Right ventricle myocardium inferior (tissue), 1 donor: ENCODE measurements around the gene FOXO3B. TPM values are rescaled to one million over a fixed set of nuclear protein-coding genes. Genes with fewer than 3 reads are reported as not detected.
"Not testable (repeated sequence)": the region's sequence is repeated elsewhere in the genome, so short reads cannot be mapped to it uniquely, and the experiment has no call there.

Experiments
- ATAC-seq: fragments of 200-7000 bp; cut with Tn5 transposase; one replicate; pipeline ENCODE4 v1.9.1; 2020; ENCODE audit warnings: mild to moderate bottlenecking, moderate library complexity
- DNase-seq: peaks from one replicate; pipeline ENCODE4 v3.0.0; 2021; ENCODE audit errors: missing footprints
- intact Hi-C: fragments of 100-400 bp; cut with DNase I; formaldehyde crosslinking; loops from one replicate; pipeline ENCODE4 v1.11.0; 2022
- long read RNA-seq: library from polyadenylated mRNA; unstranded; transcript quantifications from one replicate; pipeline ENCODE4 v2.0.0, GENCODE V29; 2021
- total RNA-seq: library from RNA; stranded (reverse); fragmentation: NEBNext Ultra II Directional; extraction: Animal tissue kit (Norgen Biotek cat#: 25700); gene quantifications from one replicate; pipeline ENCODE4 v1.2.1, GENCODE V29; 2021
- donor health status: DM: no; HTN: yes; CAD: no; lungs with severe emphysema.

Gene FOXO3B
- total RNA-seq, result 1.2 TPM
- long read RNA-seq, result 0 reads

DNA sequence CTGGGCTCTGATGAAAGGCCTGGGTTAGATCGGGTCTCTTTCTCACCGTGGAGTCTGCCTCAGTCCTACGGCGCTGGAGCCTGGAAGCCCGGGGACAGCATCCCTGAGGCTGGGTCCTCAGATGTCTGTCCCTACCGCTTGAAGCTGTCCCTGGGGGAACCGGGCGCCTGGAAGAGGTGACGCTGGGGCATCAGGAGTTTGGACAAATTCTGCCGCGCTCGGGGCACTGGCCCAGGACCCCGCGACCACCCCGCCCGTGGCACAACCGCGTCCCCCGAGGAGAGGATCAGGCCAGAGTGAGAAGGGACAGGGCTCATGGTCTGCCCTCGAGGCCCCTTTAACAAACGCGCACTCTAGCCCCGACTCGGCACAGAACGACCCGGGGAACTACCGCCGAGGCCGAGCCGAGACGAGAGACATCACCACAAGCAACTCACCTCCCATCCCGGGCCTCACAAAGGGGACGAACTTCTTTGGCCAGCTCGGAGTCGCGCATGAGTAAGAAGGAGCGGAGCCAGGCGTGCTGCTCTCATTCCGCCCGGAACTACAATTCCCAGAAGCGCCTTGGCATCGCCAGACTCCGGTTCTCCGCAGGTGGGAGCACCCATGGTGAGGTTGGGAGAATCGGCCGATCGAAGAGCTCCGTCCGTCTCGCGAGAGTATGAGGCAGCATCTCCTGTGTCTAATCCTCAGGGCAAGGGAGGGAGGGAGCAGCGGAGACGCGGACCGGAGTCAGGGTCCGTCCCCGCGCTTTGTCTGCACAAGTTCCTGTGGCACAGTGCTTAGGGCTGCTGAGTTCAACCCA is at the start of gene FOXO3B:
FOXO3B (minus strand) TSS at position 548 of the 805 bp plus-strand sequence. CDS start 663 bp downstream, outside the sequence.
- ATAC-seq (peak; percentile 94), DNase-seq (peak; percentile 67)
- intact Hi-C loops, result not testable (repeated sequence)

DNA sequence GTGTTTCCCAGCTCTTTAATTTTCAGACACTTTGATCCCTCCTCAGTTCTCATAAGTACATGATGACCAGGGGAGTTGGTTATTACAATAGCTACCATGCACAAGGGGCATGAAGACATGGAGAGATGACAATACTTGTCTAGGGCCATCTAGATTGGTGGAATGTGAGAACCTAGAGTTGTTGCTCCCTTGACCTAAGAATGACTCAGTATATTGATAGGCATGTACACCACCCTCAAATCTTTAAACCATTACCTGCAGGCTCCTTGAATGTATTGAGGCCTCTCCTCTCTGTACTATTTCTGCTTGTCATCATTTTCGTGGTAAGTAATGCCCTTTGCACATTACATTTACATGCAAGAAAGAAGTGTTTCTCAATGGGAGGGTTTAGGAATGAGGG is 41.4 kb upstream of the FOXO3B start:
- intact Hi-C loops, DNase-seq, ATAC-seq: not testable (repeated sequence)

DNA sequence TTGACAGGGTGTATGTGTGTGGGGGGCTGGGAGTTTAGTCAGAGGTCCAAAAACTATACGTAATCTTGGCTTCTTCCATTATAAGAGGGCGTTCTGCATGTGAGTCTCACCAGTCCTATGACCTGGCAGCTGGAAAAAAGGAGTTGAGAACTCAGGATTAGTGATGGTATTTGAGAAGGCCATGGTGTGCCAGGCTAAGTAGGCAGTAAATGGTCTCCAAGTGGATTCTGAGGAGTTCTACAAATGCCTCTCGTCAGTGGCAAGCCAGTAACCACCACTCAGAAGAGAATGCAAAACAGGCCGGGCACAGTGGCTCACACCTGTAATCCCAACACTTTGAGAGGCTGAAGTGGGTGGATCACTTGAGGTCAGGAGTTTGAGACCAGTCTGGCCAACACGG is 40.5 kb upstream of the FOXO3B start:
- ATAC-seq, intact Hi-C loops, DNase-seq: not testable (repeated sequence)

DNA sequence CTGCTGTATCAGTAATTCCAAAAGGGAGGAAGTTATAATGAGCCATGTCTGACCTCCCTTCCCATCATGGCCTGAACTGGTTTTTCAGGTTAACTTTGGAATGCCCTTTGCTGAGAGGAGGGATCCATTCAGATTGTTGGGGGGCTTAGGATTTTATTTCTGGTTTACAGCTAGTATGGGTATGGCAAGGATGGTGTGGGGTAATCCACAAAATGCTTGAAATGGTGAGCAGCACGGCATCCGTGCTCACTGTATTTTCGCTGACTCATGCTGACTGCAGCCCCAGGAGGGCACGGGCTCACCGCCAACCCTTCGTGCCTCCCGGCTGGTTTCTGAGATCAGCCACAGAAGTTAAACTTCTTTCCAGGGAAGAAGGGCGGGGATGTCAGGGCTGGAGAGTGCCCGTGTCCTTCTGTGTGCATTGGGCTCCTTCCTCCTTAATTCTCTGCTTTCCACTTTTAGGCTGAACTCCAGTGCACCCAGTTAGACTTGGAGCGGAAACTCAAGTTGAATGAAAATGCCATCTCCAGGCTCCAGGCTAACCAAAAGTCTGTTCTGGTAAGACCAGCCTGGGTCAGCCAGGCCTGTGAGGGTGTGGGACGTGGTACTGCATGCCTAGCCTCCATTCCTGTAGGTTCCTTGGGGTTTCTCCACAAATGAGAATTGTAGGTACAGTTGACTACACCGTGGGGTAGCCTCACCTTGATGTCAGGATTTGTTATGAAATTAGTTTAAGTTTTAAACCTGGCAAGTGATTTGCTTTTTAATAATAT is 39.8 kb upstream of the FOXO3B start:
- intact Hi-C loops, DNase-seq: not testable (repeated sequence)
- ATAC-seq, result peak; percentile 70

DNA sequence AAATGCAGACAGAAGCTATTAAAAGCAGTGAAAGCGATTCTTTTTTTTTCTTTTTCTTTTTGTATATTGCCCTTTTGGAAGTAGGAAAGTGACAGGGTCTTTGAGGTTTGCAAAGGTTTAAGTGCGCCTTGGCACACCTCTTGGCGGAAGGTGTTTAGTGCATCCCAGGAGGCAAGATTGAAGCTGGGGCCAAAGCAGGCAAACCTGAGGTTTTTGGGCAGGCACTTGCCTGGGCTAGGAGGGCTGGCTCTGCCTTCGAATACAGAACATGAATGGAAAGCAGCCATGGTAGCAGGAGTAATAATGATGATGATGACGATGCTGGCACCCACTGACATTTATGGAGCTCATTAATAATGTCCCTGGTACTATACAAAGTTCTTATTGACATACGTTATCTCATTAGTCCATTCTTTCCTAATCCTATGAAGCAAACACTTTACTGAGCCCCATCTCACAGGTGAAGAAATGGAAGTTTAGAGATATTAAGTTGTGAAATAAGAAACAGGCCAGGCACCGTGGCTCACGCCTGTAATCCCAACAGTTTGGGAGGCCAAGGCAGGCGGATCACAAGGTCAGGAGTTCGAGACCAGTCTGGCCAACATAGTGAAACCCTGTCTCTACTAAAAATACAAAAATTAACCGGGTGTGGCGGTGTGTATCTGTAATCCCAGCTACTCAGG is 37.5 kb upstream of the FOXO3B start:
- ATAC-seq, DNase-seq, intact Hi-C loops: not testable (repeated sequence)

DNA sequence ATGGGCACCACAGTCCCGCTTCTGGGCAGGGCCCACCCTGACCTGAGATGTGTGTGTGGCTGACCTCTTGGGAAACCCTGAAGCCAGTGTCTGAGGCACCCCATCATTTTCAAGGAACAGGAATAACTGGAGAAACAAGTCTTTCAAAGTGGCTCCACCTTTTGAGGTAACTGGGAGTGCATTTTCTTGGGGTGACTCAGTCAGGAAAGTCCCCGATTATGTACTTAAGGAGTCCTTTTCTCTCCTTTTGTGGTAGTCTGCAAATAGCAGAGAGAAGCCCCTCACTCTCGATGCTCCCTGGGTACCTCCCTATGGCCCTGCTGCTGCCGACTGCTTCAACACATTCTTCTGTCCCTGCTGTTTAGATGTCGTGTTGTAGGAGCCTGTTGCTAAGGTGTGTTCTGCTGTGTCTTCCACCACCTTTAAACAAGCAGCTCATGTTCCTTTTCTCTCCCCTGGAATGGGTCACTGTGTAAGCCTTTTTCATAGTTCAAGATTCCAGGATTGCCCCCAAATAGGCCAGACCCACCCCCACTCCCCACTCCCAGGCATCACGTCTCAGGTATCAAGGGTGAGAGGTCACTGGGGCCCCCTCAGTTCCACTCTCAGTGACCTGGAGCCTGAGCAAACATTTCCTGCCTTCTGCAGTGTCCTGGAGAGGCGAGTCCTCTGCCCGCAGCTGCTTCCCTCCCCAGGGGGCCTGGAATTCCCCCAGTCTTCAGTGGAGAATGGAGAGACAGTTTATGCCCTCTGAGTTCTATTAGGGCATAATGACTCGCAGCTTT is 36.7 kb upstream of the FOXO3B start:
- intact Hi-C loops, DNase-seq, ATAC-seq: not testable (repeated sequence)

DNA sequence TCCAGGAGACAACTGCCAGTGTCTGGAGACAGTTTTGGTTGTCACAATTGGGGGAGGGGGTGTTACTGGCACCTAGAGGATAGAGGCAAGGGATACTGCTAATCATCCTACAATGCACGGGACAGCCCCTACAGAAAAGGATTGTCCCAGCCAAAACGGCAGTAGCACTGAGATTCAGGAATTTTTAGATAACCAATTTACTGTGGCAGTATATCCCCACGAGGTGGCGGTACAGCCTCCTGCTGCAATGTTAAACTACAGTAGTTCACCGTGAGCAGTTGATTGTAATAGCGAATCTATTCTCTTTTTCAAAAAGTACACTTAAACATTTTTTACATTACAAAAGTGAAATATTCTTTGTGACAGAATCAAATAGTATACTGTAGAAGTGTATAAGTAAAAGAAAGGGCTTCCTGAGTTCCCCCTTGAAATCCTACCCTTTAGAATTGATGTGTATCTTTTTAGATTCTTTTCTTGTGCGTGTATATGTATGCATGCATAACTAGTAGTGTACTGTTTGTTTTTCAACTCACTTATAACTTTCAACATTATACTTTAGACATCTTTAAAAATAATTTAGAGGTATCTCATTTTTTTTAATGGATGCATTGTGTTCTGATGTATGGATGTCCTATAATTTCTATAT is 30.4 kb upstream of the FOXO3B start:
- intact Hi-C loops, result not testable (repeated sequence)
- peak; percentile 67 for DNase-seq

DNA sequence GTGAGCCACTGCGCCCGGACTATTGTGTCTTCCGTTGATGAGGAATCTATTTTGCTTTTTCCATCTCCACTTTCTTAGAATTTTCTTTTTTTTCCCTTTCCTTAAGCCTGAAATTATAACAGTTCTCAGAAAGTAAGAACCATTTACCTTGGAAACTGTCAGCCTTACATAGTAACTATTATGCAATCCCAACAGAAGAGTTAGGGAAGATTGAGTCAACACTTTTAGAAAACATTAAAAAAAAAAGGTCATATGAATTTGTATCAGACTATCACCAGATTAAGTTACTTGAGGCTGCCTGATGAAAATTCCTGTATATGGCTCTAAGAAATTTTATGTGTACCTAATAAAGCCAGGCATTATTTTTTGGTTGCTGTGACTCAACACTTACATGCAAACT is 26.1 kb upstream of the FOXO3B start:
- DNase-seq, intact Hi-C loops, ATAC-seq: not testable (repeated sequence)

More for the DNA sequence above, 30.4 kb upstream of the FOXO3B start:
- ATAC-seq, result peak; percentile 57

DNA sequence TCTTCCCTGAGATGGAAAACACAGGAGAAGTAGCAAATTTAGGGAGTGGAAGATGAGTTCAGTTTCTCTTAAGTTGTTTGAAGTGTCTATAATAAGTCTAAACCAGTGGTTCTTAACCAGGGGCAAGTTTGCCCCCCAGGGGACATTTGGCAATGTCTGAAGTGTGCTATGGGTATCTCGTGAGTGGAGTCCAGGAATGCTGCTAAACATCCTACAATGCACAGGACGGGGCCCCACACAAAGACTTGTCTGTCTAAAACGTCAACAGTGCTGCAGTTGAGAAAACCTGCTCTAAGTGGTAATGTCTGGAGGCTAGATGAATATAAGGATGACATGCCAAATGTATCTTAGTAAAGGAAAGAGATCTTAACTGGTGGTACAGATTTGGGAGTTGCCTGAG is 23.8 kb upstream of the FOXO3B start:
- not testable (repeated sequence) for ATAC-seq

DNA sequence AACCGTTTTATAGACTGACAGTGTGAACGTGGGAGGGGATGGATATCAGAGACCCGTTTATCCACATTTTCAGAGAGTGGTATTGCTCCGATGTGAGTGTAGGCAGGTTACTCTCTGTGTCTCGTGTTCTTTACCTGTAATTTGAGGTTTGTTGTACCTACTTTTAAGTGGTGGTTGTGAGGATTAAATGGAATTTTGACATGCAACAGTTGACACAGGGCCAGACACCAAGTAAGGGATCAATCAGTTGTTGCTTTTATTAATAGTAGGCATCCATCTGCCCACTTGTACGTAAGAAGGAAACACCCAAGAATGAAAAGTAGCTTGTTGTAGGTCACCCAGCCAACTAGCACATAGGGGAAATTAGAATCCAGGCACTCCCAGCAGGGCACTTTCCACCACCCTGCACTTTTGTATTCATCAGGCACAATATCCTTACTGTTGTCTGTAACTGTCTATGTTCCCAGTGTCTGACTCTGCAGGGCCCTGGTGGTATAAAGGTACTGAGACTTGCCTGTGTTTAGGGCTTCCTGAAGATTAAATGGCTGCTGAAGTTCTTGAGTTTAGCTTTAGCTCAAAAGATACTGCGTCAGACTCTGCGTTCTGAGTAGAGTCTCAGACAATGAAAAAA is 16.5 kb upstream of the FOXO3B start:
- ATAC-seq, intact Hi-C loops, DNase-seq: not testable (repeated sequence)

More for the DNA sequence above, 23.8 kb upstream of the FOXO3B start:
- DNase-seq, intact Hi-C loops: not testable (repeated sequence)

DNA sequence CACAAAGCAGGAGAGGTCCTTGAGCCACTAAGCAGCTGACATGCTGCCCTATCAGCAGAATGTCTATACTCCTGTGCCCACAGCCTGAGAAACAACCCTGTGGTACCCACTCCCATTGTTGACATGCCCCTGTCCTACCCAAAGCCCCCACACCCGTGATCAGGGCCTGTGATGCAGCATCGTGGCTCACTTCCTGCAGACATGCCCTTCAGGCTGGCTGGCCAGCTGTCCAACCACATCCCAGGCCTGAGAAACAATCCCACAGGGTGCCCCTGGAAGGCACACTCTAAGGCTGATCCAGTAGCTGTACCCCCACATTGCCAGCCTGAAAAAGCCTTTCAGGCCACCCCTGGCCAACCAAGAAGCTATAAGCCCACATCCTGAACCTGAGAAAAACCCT is 13.0 kb upstream of the FOXO3B start:
- ATAC-seq, intact Hi-C loops, DNase-seq: not testable (repeated sequence)

DNA sequence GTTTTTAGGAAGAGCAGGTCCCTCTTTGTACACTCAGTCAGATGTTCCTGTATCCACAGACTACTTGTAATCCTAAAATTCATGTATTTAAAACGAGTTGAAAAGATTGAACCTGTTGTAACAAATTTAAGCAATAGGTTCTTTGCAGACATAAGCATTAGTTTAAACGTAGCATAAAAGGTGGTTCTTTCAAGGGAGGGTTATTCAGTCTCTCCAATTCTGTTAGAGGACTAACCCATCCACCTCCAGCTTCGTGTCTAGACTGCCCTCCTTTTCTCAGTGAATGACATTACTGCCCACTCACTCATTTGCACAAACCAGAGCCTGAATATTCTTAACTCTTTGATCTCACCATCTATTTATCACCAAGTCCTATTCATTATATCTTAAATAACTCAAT is 554 bp upstream of the FOXO3B start:
- ATAC-seq, intact Hi-C loops, DNase-seq: not testable (repeated sequence)

DNA sequence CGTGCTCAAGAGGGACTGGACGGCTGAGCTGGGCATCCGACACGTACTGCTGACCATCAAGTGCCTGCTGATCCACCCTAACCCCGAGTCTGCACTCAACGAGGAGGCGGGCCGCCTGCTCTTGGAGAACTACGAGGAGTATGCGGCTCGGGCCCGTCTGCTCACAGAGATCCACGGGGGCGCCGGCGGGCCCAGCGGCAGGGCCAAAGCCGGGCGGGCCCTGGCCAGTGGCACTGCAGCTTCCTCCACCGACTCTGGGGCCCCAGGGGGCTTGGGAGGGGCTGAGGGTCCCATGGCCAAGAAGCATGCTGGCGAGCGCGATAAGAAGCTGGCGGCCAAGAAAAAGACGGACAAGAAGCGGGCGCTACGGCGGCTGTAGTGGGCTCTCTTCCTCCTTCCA is 4.7 kb downstream of the FOXO3B start:
- ATAC-seq, intact Hi-C loops: not testable (repeated sequence)

DNA sequence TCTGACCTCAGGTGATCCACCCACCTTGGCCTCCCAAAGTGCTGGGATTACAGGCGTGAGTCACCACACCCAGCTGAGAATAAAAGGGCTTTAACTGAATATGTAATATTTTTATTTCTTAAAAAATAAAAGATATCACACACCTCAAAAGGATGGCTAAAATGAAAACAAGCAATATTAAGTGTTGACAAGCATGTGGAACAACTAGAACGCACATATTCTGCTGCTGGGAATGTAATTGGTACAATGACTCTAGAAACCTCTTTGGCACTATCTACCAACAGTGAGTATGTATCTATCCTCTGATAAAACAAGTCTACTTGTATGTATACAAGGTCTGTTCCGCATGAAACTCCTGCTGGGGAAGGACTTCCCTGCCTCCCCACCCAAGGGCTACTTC is 5.2 kb downstream of the FOXO3B start:
- ATAC-seq, intact Hi-C loops, DNase-seq: not testable (repeated sequence)

More for the DNA sequence above, 4.7 kb downstream of the FOXO3B start:
- DNase-seq, result not testable (repeated sequence)

DNA sequence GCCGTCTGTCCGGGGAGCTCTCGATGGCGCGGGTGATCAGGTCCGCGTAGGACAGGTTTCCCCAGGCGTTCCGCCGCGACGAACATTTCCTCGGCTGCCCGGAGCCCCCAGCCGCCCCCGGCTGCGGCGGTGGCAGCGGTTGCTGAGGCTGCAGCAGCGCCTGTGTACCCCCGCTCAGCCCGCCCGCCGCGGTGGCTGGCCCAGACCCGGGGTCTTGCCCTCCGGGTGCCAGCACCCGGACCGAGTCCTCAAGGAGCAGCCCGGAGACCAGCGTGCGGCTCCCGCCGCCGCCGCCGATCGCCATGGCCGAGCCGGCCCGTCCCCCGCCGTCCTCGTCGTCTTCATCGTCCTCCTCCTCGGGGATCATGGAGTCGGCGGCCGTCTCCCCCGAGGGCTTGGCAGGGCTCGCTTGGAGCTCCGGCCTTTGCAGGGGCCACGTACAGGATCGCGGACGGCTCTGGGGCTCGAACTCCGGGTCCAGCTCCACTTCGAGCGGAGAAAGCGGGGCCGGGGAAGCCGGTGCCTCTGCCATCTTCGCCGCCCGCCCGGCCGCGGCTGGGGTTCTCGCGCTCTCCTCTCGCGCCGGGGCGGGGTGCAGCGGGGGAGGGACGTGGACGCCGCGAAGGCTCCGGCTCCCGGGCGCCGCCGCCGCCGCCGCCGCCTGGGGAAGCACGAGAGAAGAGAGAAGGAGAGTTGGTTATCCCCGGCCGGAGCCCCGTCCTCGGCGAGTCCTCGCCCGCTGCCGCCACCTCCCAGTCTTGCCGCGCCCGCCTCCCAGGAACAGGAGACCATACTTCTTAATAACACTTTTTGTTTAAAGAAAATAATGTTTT is 9.5 kb downstream of the FOXO3B start:
- ATAC-seq, result peak; percentile 20
- intact Hi-C loops, DNase-seq: not testable (repeated sequence)

DNA sequence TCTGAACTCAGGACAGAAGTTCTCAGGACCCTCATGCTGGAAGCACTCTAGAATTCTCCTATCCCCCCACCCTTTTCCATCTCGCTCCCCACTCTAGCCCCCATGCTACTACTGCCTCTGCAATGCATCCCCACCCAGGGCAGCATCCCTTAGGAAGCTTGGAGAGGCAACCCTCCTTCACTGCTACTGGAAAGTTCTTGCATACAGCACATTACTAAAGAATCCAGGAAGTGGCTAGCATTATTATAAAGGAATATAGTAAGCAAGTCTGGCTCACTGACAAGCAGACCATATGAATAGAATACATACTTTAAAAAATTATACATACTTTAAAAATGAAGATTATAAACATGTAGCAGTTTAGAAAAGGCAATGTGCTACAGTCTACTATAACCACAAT is 13.5 kb downstream of the FOXO3B start:
- intact Hi-C loops, DNase-seq, ATAC-seq: not testable (repeated sequence)
